Stomach smooth muscle (tissue), 2 donors: ENCODE measurements around the gene SPAG9.
A peak's percentile ranks its signal among the peaks of the same experiment; 100 is the strongest.
"Not testable (repeated sequence)": the region's sequence is repeated elsewhere in the genome, so short reads cannot be mapped to it uniquely, and the experiment has no call there.

ENCODE experiments used
- H3K27ac ChIP-seq: one replicate; pipeline ENCODE4 v1.7.0; 2013; ENCODE audit warnings: mild to moderate bottlenecking, low read length, inconsistent platforms
- H3K27me3 ChIP-seq, 2 donors: one replicate each; pipeline ENCODE4 v1.7.0; 2013; ENCODE audit warnings: low read length in 2 of 2; ENCODE audit not compliant: insufficient read depth in 2 of 2, control insufficient read depth in 1 of 2
- H3K36me3 ChIP-seq, 2 donors: one replicate each; pipeline ENCODE4 v1.7.0; 2013; ENCODE audit warnings: low read length in 2 of 2; ENCODE audit not compliant: control insufficient read depth in 2 of 2, insufficient read depth in 2 of 2
- H3K4me1 ChIP-seq: one replicate; pipeline ENCODE4 v1.7.0; 2013; ENCODE audit warnings: low read length; ENCODE audit not compliant: control insufficient read depth, insufficient read depth
- H3K4me3 ChIP-seq, 2 donors: one replicate each; pipeline ENCODE4 v1.7.0; 2013; ENCODE audit warnings: low read length in 2 of 2
- H3K9ac ChIP-seq, 2 donors: one replicate each; pipeline ENCODE4 v1.7.0; 2013; ENCODE audit warnings: low read length in 2 of 2, mild to moderate bottlenecking in 1 of 2
- H3K9me3 ChIP-seq, 2 donors: one replicate each; pipeline ENCODE4 v1.7.0; 2013; ENCODE audit warnings: low read length in 2 of 2; ENCODE audit not compliant: control insufficient read depth in 2 of 2
- donor health status: healthy.
- donor health status: Pancreatic carcinoma.

Gene SPAG9

GRCh38 chr17:51132964-51133319 lies 12.3 kb upstream of the SPAG9 start:
- no peak overlapping the region for H3K4me3 ChIP-seq
- H3K9me3 ChIP-seq = no peaks in the 10 kb centered on the region
- H3K36me3 ChIP-seq = no peaks in the 10 kb centered on the region
- no peaks in the 10 kb centered on the region for H3K27me3 ChIP-seq
- H3K4me1 ChIP-seq = peaks cover 10% of the 10 kb centered on the region
- peak overlapping the region; percentile 7 for H3K27ac ChIP-seq
- H3K9ac ChIP-seq = no peak overlapping the region

GRCh38 chr17:51128076-51128475 lies 7.4 kb upstream of the SPAG9 start:
- H3K4me3 ChIP-seq = no peak overlapping the region

GRCh38 chr17:51124640-51125503 lies 4.2 kb upstream of the SPAG9 start:
- Histone ChIP-seq H3K4me3 (no peak overlapping the region), H3K4me1 (peaks cover 17% of the 10 kb centered on the region), H3K9me3 (no peaks in the 10 kb centered on the region), H3K27me3 (no peaks in the 10 kb centered on the region), H3K27ac (no peak overlapping the region), H3K36me3 (no peaks in the 10 kb centered on the region), H3K9ac (no peak overlapping the region)

More at GRCh38 chr17:51128076-51128475, 7.4 kb upstream of the SPAG9 start:
- H3K36me3 ChIP-seq = no peaks in the 10 kb centered on the region
- peaks cover 17% of the 10 kb centered on the region for H3K4me1 ChIP-seq
- H3K27me3 ChIP-seq = no peaks in the 10 kb centered on the region
- no peaks in the 10 kb centered on the region for H3K9me3 ChIP-seq
- H3K27ac ChIP-seq = peak overlapping the region; percentile 55
- H3K9ac ChIP-seq = no peak overlapping the region

GRCh38 chr17:51122473-51123115 lies 1.9 kb upstream of the SPAG9 start:
- Histone ChIP-seq H3K4me3 (peak overlapping the region in 1 of 2 donors; percentile 78), H3K27ac (peak overlapping the region; percentile 100), H3K9ac (peak overlapping the region in 1 of 2 donors; percentile 93), H3K4me1 (peaks cover 18% of the 10 kb centered on the region)
- H3K9me3 ChIP-seq, H3K27me3 ChIP-seq, H3K36me3 ChIP-seq: not testable (repeated sequence)

GRCh38 chr17:51121620-51122472 lies 1.2 kb upstream of the SPAG9 start:
- H3K4me1 ChIP-seq = peaks cover 18% of the 10 kb centered on the region
- no peaks in the 10 kb centered on the region for H3K9me3 ChIP-seq

GRCh38 chr17:51120357-51120738 lies 320 bp downstream of the SPAG9 start:
- peak overlapping the region; percentile 95 for H3K27ac ChIP-seq
- no peaks in the 10 kb centered on the region for H3K36me3 ChIP-seq
- no peaks in the 10 kb centered on the region for H3K9me3 ChIP-seq
- peaks cover 18% of the 10 kb centered on the region for H3K4me1 ChIP-seq
- peak overlapping the region; percentile 97 for H3K9ac ChIP-seq
- peak overlapping the region; percentile 97 to 98 for H3K4me3 ChIP-seq
- H3K27me3 ChIP-seq = no peaks in the 10 kb centered on the region

More at GRCh38 chr17:51121620-51122472, 1.2 kb upstream of the SPAG9 start:
- no peaks in the 10 kb centered on the region for H3K27me3 ChIP-seq
- peak overlapping the region; percentile 100 for H3K27ac ChIP-seq
- H3K9ac ChIP-seq = peak overlapping the region; percentile 93 to 100
- H3K36me3 ChIP-seq = no peaks in the 10 kb centered on the region
- H3K4me3 ChIP-seq = peak overlapping the region; percentile 75 to 78

GRCh38 chr17:51119415-51120356 lies 982 bp downstream of the SPAG9 start:
- Histone ChIP-seq H3K9me3 (no peaks in the 10 kb centered on the region), H3K27me3 (no peaks in the 10 kb centered on the region), H3K27ac (peak overlapping the region; percentile 95), H3K9ac (peak overlapping the region; percentile 97), H3K36me3 (no peaks in the 10 kb centered on the region), H3K4me3 (peak overlapping the region; percentile 97 to 98), H3K4me1 (peaks cover 18% of the 10 kb centered on the region)

GRCh38 chr17:51118330-51119195 lies 2.1 kb downstream of the SPAG9 start:
- Histone ChIP-seq H3K9ac (peak overlapping the region; percentile 42 to 97), H3K36me3 (no peaks in the 10 kb centered on the region), H3K4me3 (peak overlapping the region; percentile 97 to 98), H3K4me1 (peaks cover 18% of the 10 kb centered on the region), H3K27me3 (no peaks in the 10 kb centered on the region), H3K9me3 (no peaks in the 10 kb centered on the region), H3K27ac (peak overlapping the region; percentile 95)

GRCh38 chr17:51115179-51115578 lies 5.5 kb downstream of the SPAG9 start:
- no peaks in the 10 kb centered on the region for H3K36me3 ChIP-seq

More at GRCh38 chr17:51115179-51115578, 5.5 kb downstream of the SPAG9 start:
- Histone ChIP-seq H3K4me3 (no peak overlapping the region), H3K9me3 (no peaks in the 10 kb centered on the region), H3K4me1 (peaks cover 15% of the 10 kb centered on the region), H3K9ac (no peak overlapping the region), H3K27me3 (no peaks in the 10 kb centered on the region), H3K27ac (no peak overlapping the region)
